ENCODE data around the gene NXT1. TPM values are rescaled to one million over a fixed set of nuclear protein-coding genes. Genes with fewer than 3 reads are reported as not detected.
"Not testable (repeated sequence)": the region's sequence is repeated elsewhere in the genome, so short reads cannot be mapped to it uniquely, and the experiment has no call there.

NXT1 gene
- 6.0 TPM for total RNA-seq
- long read RNA-seq, transcript NXT1-201 (2 exons, 1,123 nt) = major isoform, 12 of 12 reads
- long read RNA-seq, partial matches to known transcripts = 0 of 12 reads
- long read RNA-seq, other reads (novel, unspliced or antisense) = 0 of 12 reads

- DNase-seq = peak; percentile 98
- intact Hi-C loops (cut with micrococcal nuclease) = no loop called here
- ATAC-seq = peak; percentile 94
Measured at GRCh38 chr20:23350196-23350903, at the start of gene NXT1. TSS of gene NXT1 (plus strand) at chr20:23350791. CDS start at chr20:23354042, 3,251 bp downstream.

DNA sequence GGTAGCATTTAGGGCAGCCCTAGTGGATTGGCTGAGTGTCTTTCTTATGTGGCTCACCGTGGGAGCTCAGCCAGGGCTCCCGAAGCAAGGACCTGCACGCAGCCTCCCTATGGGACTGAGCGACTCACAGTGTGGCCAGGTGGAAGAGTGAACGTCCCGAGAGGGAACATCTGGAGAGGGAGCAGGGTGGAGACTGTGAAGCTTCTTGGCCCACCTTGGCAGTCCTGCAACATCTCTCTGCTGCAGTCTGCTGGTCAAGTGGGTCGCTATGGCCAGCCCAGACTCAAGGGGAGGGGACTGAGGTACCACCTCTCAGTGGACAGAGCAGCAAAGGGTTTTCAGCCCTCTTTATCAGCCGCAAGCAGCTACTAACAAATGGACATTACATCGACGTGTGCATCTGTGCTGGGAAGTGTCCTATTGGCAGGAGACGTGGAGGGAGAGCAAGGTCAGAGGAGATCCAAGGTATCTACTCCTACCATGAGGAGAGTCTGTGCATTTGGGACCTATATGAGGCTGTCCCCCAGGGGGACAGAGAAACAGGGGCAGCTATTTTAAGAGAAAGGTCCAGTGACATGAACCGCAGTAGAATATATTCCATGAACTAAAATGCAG, 49.0 kb upstream of the NXT1 start:
- no peak for DNase-seq
- intact Hi-C loops (cut with micrococcal nuclease) = no loop called here
- ATAC-seq = no peak

- intact Hi-C loops (cut with micrococcal nuclease) = no loop called here
- ATAC-seq (no peak), DNase-seq (no peak)
Measured at GRCh38 chr20:23302386-23302785, 48.2 kb upstream of the NXT1 start.

DNA sequence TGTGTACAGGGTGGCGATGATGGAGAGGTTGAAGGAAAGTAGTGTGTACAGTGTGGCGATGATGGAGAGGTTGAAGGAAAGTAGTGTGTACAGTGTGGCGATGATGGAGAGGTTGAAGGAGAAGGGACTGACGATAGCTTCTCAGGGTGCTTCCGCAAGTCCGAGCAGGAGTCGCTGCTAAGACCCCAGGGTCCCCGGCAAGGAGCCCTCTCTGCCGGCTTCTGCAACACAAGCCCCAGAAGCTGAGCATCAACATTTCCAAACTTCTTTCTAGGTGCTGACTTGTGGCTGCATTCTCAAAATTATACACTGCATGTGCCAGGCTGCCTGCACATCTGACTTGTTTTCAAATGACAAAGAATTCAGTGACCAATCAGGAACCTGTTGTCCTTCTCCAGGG, 47.8 kb upstream of the NXT1 start:
- DNase-seq = no peak
- intact Hi-C loops (cut with micrococcal nuclease) = no loop called here
- no peak for ATAC-seq

DNA sequence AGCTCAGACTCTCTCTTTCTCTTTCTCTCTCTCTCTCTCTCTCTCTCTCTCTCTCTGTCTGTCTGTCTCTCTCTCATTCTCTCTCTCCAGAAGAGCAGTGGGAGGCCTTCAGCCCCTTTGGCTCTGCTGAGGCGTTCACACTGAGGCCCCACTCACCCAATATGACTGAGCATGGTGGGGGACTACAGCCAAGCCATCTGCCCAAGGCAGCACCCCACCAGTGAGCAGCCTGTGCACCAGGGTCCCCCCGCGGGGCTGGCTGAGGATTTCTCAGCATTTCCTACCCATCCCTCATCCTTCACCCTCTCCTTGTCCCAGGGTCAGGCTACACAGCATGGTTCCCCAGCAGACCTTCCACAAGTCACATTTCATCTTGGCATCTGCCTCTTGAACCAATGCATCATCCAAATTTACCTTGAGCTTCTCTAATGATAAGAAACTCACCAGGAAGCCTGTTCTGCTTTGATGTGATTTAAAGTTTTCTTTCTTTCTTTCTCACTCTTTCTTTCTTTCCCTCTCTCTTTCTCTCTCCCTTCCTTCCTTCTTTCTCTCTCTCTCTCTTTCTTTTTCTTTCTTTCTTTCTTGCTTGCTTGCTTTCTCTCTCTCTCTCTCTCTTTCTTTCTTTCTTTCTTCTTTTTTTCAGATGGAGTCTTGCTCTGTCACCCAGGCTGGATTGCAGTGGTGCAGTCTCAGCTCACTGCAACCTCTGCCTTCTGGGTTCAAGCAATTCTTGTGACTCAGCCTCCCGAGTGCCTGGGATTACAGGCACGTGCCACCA, 47.1 kb upstream of the NXT1 start:
- DNase-seq = no peak
- intact Hi-C loops (cut with micrococcal nuclease) = no loop called here
- ATAC-seq = no peak

GRCh38 chr20:23304616-23305015, 46.0 kb upstream of the NXT1 start:
- DNase-seq = no peak
- intact Hi-C loops (cut with micrococcal nuclease) = no loop called here
- ATAC-seq = no peak

DNA sequence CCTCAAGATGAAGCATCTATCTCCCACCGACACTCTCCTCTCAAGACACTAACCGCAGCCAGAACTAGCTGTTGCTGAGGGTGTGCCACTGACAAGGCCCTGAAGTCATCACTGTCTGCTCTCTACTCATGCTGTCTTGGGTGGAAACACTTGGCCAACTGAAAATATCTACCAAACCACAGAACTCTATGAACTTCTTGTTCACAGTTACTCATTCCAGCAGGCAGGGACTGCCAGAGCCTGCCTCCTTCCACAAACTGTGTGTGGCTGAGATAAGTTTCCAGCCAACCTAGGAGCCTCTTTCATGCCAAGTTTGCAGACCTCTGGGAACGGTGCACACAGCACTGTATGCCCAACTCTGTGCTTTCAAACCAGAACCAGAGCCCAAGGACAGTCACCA, 45.5 kb upstream of the NXT1 start:
- peak; percentile 90 for ATAC-seq
- peak; percentile 46 for DNase-seq

DNA sequence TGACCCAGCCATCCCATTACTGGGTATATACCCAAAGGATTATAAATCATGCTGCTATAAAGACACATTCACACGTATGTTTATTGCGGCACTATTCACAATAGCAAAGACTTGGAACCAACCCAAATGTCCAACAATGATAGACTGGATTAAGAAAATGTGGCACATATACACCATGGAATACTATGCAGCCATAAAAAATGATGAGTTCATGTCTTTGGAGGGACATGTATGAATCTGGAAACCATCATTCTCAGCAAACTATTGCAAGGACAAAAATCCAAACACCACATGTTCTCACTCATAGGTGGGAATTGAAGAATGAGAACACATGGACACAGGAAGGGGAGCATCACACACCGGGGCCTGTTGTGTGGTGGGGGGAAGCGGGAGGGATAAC, 43.2 kb upstream of the NXT1 start:
- DNase-seq; intact Hi-C loops (cut with micrococcal nuclease); ATAC-seq: not testable (repeated sequence)

More for the DNA sequence above, 45.5 kb upstream of the NXT1 start:
- intact Hi-C loops (cut with micrococcal nuclease) = no loop called here

- DNase-seq (no peak), ATAC-seq (no peak)
- intact Hi-C loops (cut with micrococcal nuclease) = no loop called here
Measured at GRCh38 chr20:23308024-23308423, 42.6 kb upstream of the NXT1 start.

DNA sequence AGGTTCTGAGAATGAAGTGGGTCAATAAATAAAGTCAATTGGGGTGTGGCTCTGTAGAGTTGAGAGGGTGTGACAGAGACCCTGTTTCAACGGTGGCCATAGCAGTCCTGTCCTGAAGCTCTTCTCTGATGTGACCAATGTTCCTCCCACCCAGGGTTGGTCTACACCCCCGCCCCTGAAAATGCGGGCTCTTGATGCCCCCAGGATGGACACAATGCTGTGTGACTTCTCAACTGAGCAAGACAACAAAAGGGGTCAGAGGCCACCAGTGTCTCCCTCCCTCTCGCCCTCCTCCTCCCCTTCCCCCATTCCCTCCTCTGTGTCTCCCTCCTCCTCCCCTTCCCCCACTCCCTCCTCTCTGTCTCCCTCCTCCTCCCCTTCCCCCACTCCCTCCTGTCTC, 41.7 kb upstream of the NXT1 start:
- ATAC-seq (no peak), DNase-seq (no peak)
- intact Hi-C loops (cut with micrococcal nuclease) = no loop called here

DNA sequence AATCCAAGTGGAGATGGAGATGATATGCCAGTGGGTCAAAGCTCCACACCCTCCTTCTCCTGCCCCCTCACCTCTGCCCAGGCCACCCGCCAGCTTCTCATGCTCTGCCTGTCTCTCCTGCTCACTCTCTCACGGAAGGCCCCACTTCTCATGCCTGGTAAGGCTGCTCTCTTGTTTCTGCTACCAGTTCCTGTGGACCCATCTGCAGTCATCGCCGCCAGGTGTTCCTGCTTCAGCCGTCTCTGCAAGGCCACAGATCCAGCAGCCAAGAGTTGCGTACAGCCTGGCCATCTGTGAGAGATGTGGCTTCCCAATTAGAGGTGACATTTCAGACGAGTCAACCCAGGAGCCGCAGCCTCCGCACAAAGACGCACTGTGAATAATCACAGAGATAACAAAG, 40.8 kb upstream of the NXT1 start:
- DNase-seq = no peak
- intact Hi-C loops (cut with micrococcal nuclease) = no loop called here
- no peak for ATAC-seq

- intact Hi-C loops (cut with micrococcal nuclease) = no loop called here
- no peak for DNase-seq
- ATAC-seq = no peak
Measured at GRCh38 chr20:23311947-23312506, 38.6 kb upstream of the NXT1 start.

GRCh38 chr20:23313271-23313670, 37.3 kb upstream of the NXT1 start:
- DNase-seq (no peak), ATAC-seq (no peak)
- intact Hi-C loops (cut with micrococcal nuclease) = no loop called here

GRCh38 chr20:23314699-23315098, 35.9 kb upstream of the NXT1 start:
- intact Hi-C loops (cut with micrococcal nuclease) = no loop called here
- ATAC-seq = peak; percentile 41

DNA sequence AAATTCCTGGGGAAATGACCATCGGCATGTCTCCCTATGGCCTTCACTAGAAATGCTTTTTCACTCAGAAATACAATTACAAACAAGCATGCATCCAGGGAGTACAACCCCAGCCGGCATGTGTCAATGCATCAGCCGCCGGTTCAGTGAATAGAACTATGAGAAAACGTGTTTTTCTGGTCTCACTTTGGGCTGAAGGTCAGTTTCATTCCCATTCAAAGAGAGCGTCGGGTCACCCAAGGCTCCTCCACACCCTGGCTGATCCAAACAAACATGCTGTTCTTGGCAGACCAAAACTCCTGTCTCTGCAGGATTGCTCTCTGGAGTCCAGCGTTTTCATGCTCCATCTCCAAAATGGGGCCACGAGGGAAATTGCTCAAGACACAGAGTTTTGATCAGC, 35.5 kb upstream of the NXT1 start:
- DNase-seq = peak; percentile 53
- intact Hi-C loops (cut with micrococcal nuclease) = no loop called here

More at GRCh38 chr20:23314699-23315098, 35.9 kb upstream of the NXT1 start:
- DNase-seq = no peak

GRCh38 chr20:23316626-23317025, 34.0 kb upstream of the NXT1 start:
- intact Hi-C loops (cut with micrococcal nuclease) = no loop called here
- DNase-seq = no peak

More for the DNA sequence above, 35.5 kb upstream of the NXT1 start:
- ATAC-seq = peak; percentile 96

DNA sequence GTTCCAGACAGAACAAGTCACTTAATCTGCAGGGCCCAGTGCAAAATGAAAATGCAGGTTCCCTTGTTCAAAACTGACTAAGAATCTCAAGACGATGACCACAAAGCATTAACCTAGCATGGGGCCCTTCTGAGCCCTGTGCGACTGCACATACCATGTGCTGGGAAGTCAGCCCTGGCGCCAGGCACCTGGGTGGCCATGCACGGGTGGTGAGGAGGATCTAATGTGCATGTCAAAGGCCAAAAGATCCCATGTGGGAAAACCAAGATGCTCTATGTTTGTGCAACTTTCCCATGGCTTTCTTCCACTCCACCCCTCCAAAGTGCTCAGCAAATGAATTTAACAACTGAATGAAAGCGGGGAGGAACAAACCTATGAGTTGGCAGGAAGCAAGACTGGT, 33.5 kb upstream of the NXT1 start:
- DNase-seq (no peak), ATAC-seq (no peak)
- intact Hi-C loops (cut with micrococcal nuclease) = no loop called here

More at GRCh38 chr20:23316626-23317025, 34.0 kb upstream of the NXT1 start:
- ATAC-seq = no peak

DNA sequence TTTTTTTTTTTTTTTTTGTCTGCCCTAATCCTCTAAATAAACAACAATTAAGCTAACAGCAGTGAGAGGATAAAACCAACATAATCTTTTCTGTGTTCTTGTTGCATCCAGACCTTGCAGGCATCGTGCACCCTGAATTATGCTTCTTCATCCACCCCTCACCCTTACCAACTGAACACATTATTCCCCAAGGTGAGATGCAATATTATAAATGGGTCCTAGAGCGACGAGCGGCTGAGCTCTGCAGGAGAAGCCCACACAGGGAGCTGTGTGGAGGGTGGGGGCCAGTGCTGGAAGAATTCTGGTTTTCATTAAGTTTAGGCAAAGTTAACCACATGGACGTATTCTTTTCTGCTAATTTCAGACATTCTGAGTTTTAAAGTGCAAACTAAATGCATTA, 32.2 kb upstream of the NXT1 start:
- DNase-seq (no peak), ATAC-seq (no peak)
- intact Hi-C loops (cut with micrococcal nuclease) = no loop called here

DNA sequence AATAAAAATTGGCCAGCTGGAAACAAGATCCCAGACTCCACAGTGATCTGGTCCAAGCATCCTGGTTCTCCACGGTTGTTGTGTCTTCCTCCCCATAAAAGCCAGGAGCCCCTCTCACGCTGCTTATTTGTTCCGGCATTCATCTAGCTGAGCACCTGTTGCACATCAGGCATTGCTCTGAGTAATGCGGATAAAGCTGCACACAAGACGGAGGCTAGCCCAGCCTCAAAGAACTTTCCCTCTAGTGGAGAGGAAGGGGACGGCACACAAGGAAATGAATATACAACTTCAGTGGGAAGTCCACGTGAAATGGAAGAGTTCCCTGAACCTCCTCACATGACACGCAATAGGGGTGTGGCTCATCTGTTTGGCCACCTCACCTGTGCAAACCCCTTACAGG, 30.3 kb upstream of the NXT1 start:
- DNase-seq (no peak), ATAC-seq (no peak)
- intact Hi-C loops (cut with micrococcal nuclease) = no loop called here

DNA sequence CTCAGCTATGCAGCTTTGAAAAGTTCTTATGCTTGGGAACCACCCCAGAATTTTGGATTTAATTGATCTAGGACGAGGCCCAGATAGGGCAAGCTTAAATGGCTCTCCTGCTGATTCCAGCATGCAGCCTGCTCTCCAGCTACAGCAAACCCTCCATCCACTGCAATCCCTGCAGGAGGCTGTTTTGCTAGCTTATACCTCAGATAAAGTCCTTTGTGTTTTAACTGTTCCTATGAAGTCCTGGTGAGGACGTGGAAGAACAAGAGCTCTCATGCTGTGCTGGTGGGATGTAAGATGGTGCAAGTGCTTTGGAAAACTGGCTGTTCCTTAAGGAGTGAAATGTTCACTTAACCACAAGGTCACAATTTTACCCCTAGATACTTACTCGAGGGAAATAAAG, 25.5 kb upstream of the NXT1 start:
- intact Hi-C loops (cut with micrococcal nuclease) = no loop called here
- ATAC-seq (no peak), DNase-seq (no peak)
